GM23248 (cell line): ENCODE data around the gene ST3GAL6.

ENCODE experiments used
- EZH2 ChIP-seq: fragments of 200-600 bp; sonication (generic); IDR thresholded peaks from 2 replicates; pipeline ENCODE4 v1.6.1; 2018; ENCODE audit warnings: antibody characterized with exemption, mild to moderate bottlenecking; ENCODE audit not compliant: insufficient read depth, poor library complexity, severe bottlenecking
- EZH2phosphoT487 ChIP-seq: fragments of 200-600 bp; sonication (generic); IDR thresholded peaks from 2 replicates; pipeline ENCODE4 v1.6.1; 2018; ENCODE audit warnings: antibody characterized with exemption, moderate library complexity, mild to moderate bottlenecking, low read depth; ENCODE audit not compliant: insufficient read depth

- no peak for TF ChIP-seq EZH2phosphoT487
- TF ChIP-seq EZH2: no peak
Measured at GRCh38 chr3:98772022-98772421, 8.9 kb downstream of the ST3GAL6 start.
